Liver (tissue), 9 donors: ENCODE data around the gene MVB12B. TPM values are rescaled to one million over a fixed set of nuclear protein-coding genes. Genes with fewer than 3 reads are reported as not detected.

Source experiments
- DNase-seq: peaks from one replicate; pipeline ENCODE4 v3.0.0-alpha.2; 2017; ENCODE audit warnings: low spot score
- H3K27ac ChIP-seq, 2 donors: one replicate each; pipeline ENCODE4 v1.7.0; 2013; ENCODE audit warnings: inconsistent platforms in 2 of 2, low read length in 2 of 2, control low read depth in 1 of 2, low read depth in 1 of 2, mild to moderate bottlenecking in 1 of 2
- H3K27me3 ChIP-seq, 4 donors: one replicate each; pipeline versions ENCODE4 v1.6.1 to v1.7.0; 2013; ENCODE audit warnings: low read length in 3 of 4, inconsistent platforms in 1 of 4, mild to moderate bottlenecking in 1 of 4, moderate library complexity in 1 of 4; ENCODE audit not compliant: control insufficient read depth in 4 of 4, insufficient read depth in 4 of 4
- H3K36me3 ChIP-seq, 4 donors: one replicate each; pipeline versions ENCODE4 v1.6.1 to v1.7.0; 2013; ENCODE audit warnings: low read length in 3 of 4, mild to moderate bottlenecking in 3 of 4, low read depth in 1 of 4, moderate library complexity in 1 of 4; ENCODE audit not compliant: control insufficient read depth in 4 of 4, insufficient read depth in 3 of 4
- H3K4me1 ChIP-seq, 4 donors: one replicate each; pipeline versions ENCODE4 v1.6.1 to v1.7.0; 2013; ENCODE audit warnings: low read length in 3 of 4, mild to moderate bottlenecking in 3 of 4, moderate library complexity in 1 of 4; ENCODE audit not compliant: control insufficient read depth in 4 of 4, insufficient read depth in 4 of 4
- H3K4me3 ChIP-seq, 3 donors: one replicate each; pipeline versions ENCODE4 v1.6.1 to v1.7.0; 2013; ENCODE audit warnings: low read length in 3 of 3, control low read depth in 1 of 3, low read depth in 1 of 3, mild to moderate bottlenecking in 1 of 3
- H3K9ac ChIP-seq, 2 donors: one replicate each; pipeline ENCODE4 v1.7.0; 2013; ENCODE audit warnings: low read length in 2 of 2, mild to moderate bottlenecking in 2 of 2, moderate library complexity in 2 of 2, control low read depth in 1 of 2, low read depth in 1 of 2
- H3K9me3 ChIP-seq, 4 donors: one replicate each; pipeline versions ENCODE4 v1.6.1 to v1.7.0; 2013; ENCODE audit warnings: low read length in 3 of 4; ENCODE audit not compliant: control insufficient read depth in 4 of 4
- ATF3 ChIP-seq: IDR thresholded peaks from 2 replicates; pipeline ENCODE4 v1.6.1; 2016; ENCODE audit warnings: antibody characterized with exemption
- CTCF ChIP-seq: fragments of 150-350 bp; IDR thresholded peaks from 2 replicates; pipeline ENCODE4 v1.5.1; 2017; ENCODE audit warnings: improper control_type of control experiment, low read depth, low read length; ENCODE audit not compliant: missing input control
- EGR1 ChIP-seq, 2 donors: IDR thresholded peaks; 2 replicates each; pipeline ENCODE4 v1.6.1; 2016 to 2018; ENCODE audit warnings: antibody characterized with exemption in 2 of 2, low read depth in 2 of 2
- FOXA1 ChIP-seq: IDR thresholded peaks from 2 replicates; pipeline ENCODE4 v1.6.1; 2016; ENCODE audit warnings: antibody characterized with exemption
- FOXA2 ChIP-seq: IDR thresholded peaks from 2 replicates; pipeline ENCODE4 v1.6.1; 2016; ENCODE audit warnings: antibody characterized with exemption
- GABPA ChIP-seq, 2 donors: IDR thresholded peaks in 1 of 2; conservative IDR thresholded peaks in 1 of 2; 2 replicates each; pipeline ENCODE4 v1.6.1; 2016; ENCODE audit warnings: antibody characterized with exemption in 2 of 2, mild to moderate bottlenecking in 1 of 2, moderate library complexity in 1 of 2
- HNF4A ChIP-seq, 2 donors: conservative IDR thresholded peaks; 2 replicates each; pipeline ENCODE4 v1.6.1; 2016; ENCODE audit warnings: antibody characterized with exemption in 2 of 2, mild to moderate bottlenecking in 2 of 2
- HNF4G ChIP-seq: IDR thresholded peaks from 2 replicates; pipeline ENCODE4 v1.6.1; 2016; ENCODE audit warnings: antibody characterized with exemption
- JUND ChIP-seq, 2 donors: IDR thresholded peaks; 2 replicates each; pipeline ENCODE4 v1.6.1; 2016; ENCODE audit warnings: antibody characterized with exemption in 2 of 2
- MAX ChIP-seq: IDR thresholded peaks from 2 replicates; pipeline ENCODE4 v1.6.1; 2016; ENCODE audit warnings: antibody characterized with exemption
- NR2F2 ChIP-seq: IDR thresholded peaks from 2 replicates; pipeline ENCODE4 v1.6.1; 2016; ENCODE audit warnings: antibody characterized with exemption
- RAD21 ChIP-seq, 2 donors: IDR thresholded peaks; 2 replicates each; pipeline ENCODE4 v1.6.1; 2016; ENCODE audit warnings: antibody characterized with exemption in 2 of 2, mild to moderate bottlenecking in 2 of 2
- REST ChIP-seq: IDR thresholded peaks from 2 replicates; pipeline ENCODE4 v1.6.1; 2016; ENCODE audit warnings: antibody characterized with exemption, mild to moderate bottlenecking
- SP1 ChIP-seq: IDR thresholded peaks from 2 replicates; pipeline ENCODE4 v1.6.1; 2018; ENCODE audit warnings: antibody characterized with exemption, mild to moderate bottlenecking
- TAF1 ChIP-seq: conservative IDR thresholded peaks from 2 replicates; pipeline ENCODE4 v1.6.1; 2016; ENCODE audit warnings: antibody characterized with exemption, mild to moderate bottlenecking
- YY1 ChIP-seq: IDR thresholded peaks from 2 replicates; pipeline ENCODE4 v1.6.1; 2016; ENCODE audit warnings: antibody characterized with exemption, mild to moderate bottlenecking
- ZBTB33 ChIP-seq: IDR thresholded peaks from 2 replicates; pipeline ENCODE4 v1.6.1; 2016; ENCODE audit warnings: antibody characterized with exemption
- WGBS: extraction: QIAGEN DNeasy Blood & Tissue Kit; methylation state at CpG from one replicate; pipeline ENCODE4 v1.1.7; 2013; 5-methylcytosine and 5-hydroxymethylcytosine counted together
- polyA plus RNA-seq, 2 donors: library from polyadenylated mRNA; stranded (reverse) in 1 of 2; unstranded in 1 of 2; fragments of 200-250 nt in 1 of 2; fragments of >200 nt in 1 of 2; fragmentation: Nextera tagmentation in 1 of 2; extraction: Ambion mirVana in 1 of 2; gene quantifications; one replicate each; pipeline versions ENCODE4 v1.2.1 to v1.2.3, GENCODE V29; 2013 to 2015
- total RNA-seq, 2 donors: library from RNA; depleted of rRNA; stranded (reverse); fragments of >200 nt; gene quantifications; one replicate each; pipeline ENCODE4 v1.2.3, GENCODE V29; 2014
- donor health status: healthy.
- donor health status: healthy.
- donor health status: healthy.
- donor health status: healthy.
- donor health status: healthy.

Gene MVB12B
- total and polyA plus RNA-seq, 4 donors, result 5.3 to 12.4 (median 8.4) TPM

- 87% methylated on average over 7 of the region's 7 CpGs for WGBS
- TF ChIP-seq CTCF, result no peak
- no peak for TF ChIP-seq FOXA2
- TF ChIP-seq RAD21 (IDR thresholded peaks at IDR 0.05), result no peak
- TF ChIP-seq SP1, result no peak
- TF ChIP-seq TAF1, result no peak
- TF ChIP-seq JUND (IDR thresholded peaks at IDR 0.05), result no peak
- no peak for TF ChIP-seq FOXA1
- TF ChIP-seq HNF4A (conservative IDR thresholded peaks at IDR 0.05), result no peak
- TF ChIP-seq MAX, result no peak
- no peak for TF ChIP-seq YY1
- no peak for TF ChIP-seq REST
- no peak for TF ChIP-seq EGR1 (IDR thresholded peaks at IDR 0.05; ENCODE audit: low read depth in 2 of 2)
- no peak for TF ChIP-seq ATF3
- TF ChIP-seq GABPA (IDR thresholded peaks at IDR 0.05 in 1 of 2, conservative IDR thresholded peaks at IDR 0.05 in 1 of 2), result no peak
- TF ChIP-seq HNF4G, result no peak
- TF ChIP-seq ZBTB33, result no peak
- TF ChIP-seq NR2F2, result no peak
- no peak for DNase-seq
- Histone ChIP-seq H3K36me3 (no peaks in the 10 kb centered on the region), H3K9me3 (no peaks in the 10 kb centered on the region), H3K4me3 (no peak overlapping the region), H3K27me3 (peaks cover 0 to 15% (median 3%) of the 10 kb centered on the region in 4 donors), H3K9ac (no peak overlapping the region), H3K27ac (no peak overlapping the region), H3K4me1 (peaks cover 3 to 8% (median 5%) of the 10 kb centered on the region in 4 donors)
Measured at GRCh38 chr9:126518763-126519162, 192.1 kb downstream of the MVB12B start.
